Amniotic epithelial cell (primary cell): ENCODE measurements around the gene PLA2G2C.
"Not testable (repeated sequence)": the region's sequence is repeated elsewhere in the genome, so short reads cannot be mapped to it uniquely, and the experiment has no call there.

Source experiments
- DNase-seq: peaks from one replicate; pipeline ENCODE4 v3.0.0-alpha.2; 2010; ENCODE audit warnings: low read depth

PLA2G2C gene

GRCh38 chr1:20130518-20130917 lies 55.8 kb downstream of the PLA2G2C start:
- not testable (repeated sequence) for DNase-seq

DNA sequence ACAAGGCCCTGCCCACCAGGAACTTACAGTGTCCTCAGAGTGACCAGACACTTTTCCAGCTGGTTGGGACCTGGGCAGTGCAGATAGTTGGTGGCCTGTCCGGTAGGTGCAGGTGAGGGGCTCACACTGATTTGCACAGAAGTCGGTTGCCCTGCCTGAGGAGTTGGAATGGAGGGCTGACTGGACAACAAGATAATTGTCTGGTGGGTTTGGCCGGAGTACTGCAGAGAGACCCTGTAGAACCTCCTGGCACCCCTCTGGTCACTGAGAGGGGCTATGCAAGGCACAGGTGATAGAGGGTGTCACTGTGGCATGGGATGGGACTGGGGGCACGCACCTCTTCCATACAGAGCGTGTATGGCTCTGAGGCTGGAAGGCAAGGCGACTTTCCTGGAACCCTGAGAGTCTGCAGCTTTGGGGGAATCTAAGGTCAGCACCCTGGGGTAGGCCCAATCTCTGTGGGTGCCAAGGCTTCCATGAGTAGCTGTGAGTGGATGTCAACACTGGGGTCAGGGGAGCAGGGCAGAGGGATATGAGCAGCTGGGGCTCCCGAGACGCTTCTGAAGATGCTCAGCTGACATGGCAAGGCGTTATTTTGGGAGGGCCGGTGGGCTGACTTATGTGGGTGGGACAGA lies 59.4 kb downstream of the PLA2G2C start:
- no peak for DNase-seq

GRCh38 chr1:20126041-20126805 lies 60.1 kb downstream of the PLA2G2C start:
- DNase-seq = no peak

DNA sequence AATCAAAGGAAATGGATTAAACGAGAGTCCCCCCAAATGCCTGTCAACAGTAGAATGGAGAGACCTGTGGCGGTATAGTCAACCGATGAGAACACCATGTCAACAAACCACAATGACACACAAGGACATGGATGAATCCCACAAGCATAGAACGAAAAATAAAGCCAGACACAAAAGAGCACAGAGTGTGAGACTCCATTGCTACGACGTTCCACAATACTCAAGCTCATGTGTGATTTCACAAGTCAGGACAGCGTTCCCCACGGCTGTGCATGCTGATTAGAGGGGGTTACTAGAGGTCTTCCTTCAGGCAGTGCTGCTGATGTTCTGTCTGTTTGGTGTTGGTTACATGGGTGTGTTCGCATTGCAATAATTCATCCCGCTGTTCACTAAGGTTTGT lies 61.2 kb downstream of the PLA2G2C start:
- peak; percentile 30 for DNase-seq

DNA sequence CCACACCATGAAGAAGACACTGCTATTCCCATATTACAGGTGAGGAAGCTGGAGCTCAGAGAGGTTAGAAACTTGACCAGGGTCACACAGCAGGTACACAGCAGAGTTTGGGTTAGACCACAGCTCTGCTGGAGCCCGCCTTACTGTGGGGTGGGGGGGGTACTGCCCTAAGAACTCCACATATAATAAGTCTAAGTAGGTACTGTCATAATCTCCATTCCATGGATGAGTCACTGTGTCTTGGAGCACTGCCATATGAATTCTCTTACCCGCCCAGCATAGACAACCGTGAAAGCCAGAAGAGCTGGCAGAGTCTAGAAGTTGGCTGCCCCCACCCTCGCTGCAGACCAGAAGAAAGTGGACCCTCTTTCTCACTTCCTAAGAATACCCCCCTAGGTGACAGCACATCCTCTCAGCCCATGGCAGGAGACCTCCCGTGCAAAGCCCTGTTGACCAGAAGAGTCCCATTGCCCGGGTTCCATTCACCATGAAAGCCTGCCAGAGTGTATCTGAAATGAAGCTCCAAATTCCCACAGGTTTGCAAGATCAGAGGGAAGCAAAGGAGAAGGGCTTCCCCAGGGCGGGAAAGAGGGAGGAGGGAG lies 61.8 kb downstream of the PLA2G2C start:
- DNase-seq = peak; percentile 82

GRCh38 chr1:20123722-20124455 lies 62.4 kb downstream of the PLA2G2C start:
- peak; percentile 12 for DNase-seq

DNA sequence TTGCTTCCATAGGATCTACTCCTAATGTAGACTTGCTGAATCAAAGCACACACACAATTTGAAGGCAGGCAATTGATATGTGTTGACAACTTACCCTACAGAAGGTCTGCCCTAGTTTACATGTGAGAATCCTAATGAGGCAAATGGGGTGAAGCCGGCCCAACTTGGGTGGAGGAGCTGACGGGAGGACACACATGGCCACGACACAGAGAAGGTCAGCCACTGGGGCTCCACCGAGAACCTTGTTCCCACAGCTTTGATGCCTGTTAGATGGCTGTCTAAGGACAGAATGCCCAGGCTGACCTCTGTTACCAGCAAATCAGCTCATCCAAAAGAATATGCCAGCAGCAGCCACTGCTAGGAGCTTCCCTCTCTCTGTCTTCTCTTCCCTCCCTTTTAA lies 65.5 kb downstream of the PLA2G2C start:
- no peak for DNase-seq

- DNase-seq = no peak
Observed at GRCh38 chr1:20119347-20119746, 67.0 kb downstream of the PLA2G2C start, which contains the start of gene PLA2G2D. Gene PLA2G2D (minus strand): TSS chr1:20119536. CDS start chr1:20119498, 38 bp downstream.

DNA sequence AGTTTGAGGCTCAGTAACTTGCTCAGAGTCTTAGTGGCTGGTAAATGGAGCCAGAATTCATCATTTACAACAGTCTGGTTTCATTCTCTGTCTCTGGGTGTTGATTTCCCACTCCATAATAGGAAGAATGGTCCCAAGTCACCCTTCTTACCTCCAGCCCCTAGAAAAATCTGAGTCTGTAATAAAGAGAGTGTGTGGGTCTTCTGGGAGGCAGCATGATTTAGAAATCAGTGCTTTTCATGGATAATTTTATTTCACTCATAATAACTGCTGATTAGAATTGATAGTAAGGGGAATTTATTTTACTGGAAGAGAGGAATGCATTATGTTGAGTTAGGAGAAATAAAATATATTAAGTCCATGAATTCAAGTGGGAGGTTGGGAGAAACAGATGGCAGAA lies 69.1 kb downstream of the PLA2G2C start:
- DNase-seq = no peak

- DNase-seq = no peak
Observed at GRCh38 chr1:20115916-20116315, 70.4 kb downstream of the PLA2G2C start.

DNA sequence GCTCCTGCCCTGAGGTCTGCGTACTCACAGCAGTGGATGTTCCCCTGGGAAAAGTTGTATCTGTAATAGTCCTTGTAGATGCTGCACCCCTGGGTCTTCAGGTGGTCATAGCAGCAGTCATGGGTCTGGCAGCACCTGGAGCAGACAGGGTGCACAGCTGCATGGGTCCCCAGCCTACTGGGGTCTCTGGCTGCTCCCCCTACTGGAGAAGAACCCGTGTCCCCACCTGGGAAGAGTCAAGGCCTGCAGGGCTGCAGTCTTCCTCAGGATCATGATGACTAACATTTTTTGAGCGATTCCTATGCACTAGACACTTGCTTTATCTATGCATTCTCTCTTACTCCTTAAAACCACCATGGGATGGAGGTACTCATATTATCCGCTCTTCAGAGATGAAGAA lies 70.8 kb downstream of the PLA2G2C start:
- DNase-seq = no peak

DNA sequence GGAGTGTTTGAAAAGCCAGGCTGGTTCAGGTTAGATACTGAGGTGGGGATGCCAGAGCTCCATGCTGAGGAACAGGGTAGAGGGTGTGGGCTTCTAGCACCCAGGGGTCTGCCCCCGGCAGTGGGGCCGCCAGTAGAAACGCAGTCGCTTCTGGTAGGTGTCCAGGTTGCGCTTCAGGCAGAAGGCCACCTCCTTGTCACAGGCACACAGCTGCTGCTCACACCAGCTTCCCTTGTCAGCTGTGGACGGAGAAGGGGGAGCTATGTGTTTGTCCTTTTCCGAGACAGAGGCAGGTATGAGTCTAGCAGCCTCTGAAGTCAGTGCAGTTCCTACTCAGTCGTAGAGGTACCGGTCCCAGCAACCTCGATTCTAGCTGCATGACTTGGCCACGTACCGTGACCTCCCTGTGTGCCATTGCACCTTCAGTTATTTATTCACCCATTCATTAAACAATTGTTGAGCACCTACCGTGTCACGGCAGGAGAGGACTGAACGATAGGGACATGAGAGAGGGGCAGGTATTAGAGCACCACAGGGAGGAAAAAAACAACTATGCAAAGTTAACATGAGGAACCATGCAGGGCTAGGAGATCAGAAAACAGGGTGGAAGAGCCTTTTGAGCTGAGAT lies 72.2 kb downstream of the PLA2G2C start:
- no peak for DNase-seq
